Neural progenitor cell (in vitro differentiated cells): ENCODE data around the gene PCCA. TPM values are rescaled to one million over a fixed set of nuclear protein-coding genes. Genes with fewer than 3 reads are reported as not detected.

Source experiments
- DNase-seq: peaks from one replicate; pipeline ENCODE4 v3.0.0-alpha.2; 2016; ENCODE audit warnings: low spot score
- H2AFZ ChIP-seq: fragments of 200-600 bp; sonication (generic); replicated peaks from 2 replicates; pipeline ENCODE4 v1.6.1; 2016; ENCODE audit warnings: antibody characterized with exemption
- H3F3A ChIP-seq: fragments of 200-600 bp; sonication (generic); 2 replicates; pipeline ENCODE4 v1.6.1; 2016; ENCODE audit warnings: antibody characterized with exemption, low read depth
- H3K27ac ChIP-seq: fragments of 200-600 bp; sonication (generic); 2 replicates; pipeline ENCODE4 v1.5.1; 2016; ENCODE audit warnings: mild to moderate bottlenecking
- H3K27me3 ChIP-seq: fragments of 200-600 bp; sonication (generic); 2 replicates; pipeline ENCODE4 v1.6.1; 2016; ENCODE audit warnings: mild to moderate bottlenecking, moderate library complexity
- H3K36me3 ChIP-seq: fragments of 200-600 bp; sonication (generic); 2 replicates; pipeline ENCODE4 v1.5.1; 2016
- H3K4me1 ChIP-seq: fragments of 200-600 bp; sonication (generic); 2 replicates; pipeline ENCODE4 v1.6.1; 2016; ENCODE audit warnings: mixed run types
- H3K4me2 ChIP-seq: fragments of 200-600 bp; sonication (generic); 2 replicates; pipeline ENCODE4 v1.6.1; 2016
- H3K4me3 ChIP-seq: fragments of 200-600 bp; sonication (generic); 2 replicates; pipeline ENCODE4 v1.5.1; 2016
- H3K79me2 ChIP-seq: fragments of 200-600 bp; sonication (generic); 2 replicates; pipeline ENCODE4 v1.6.1; 2016; ENCODE audit warnings: low read depth
- H3K9ac ChIP-seq: fragments of 200-600 bp; sonication (generic); 2 replicates; pipeline ENCODE4 v1.6.1; 2016
- H3K9me3 ChIP-seq: fragments of 200-600 bp; sonication (generic); 2 replicates; pipeline ENCODE4 v1.5.1; 2016; ENCODE audit warnings: low read depth
- H4K20me1 ChIP-seq: fragments of 200-600 bp; sonication (generic); 2 replicates; pipeline ENCODE4 v1.6.1; 2016; ENCODE audit warnings: low read depth
- H3K27ac Mint-ChIP-seq: 3 replicates; pipeline ENCODE4 v1.8.0; 2021; ENCODE audit warnings: mixed read lengths
- H3K27me3 Mint-ChIP-seq: 2 replicates; pipeline ENCODE4 v1.8.0; 2022; ENCODE audit warnings: low read depth, mild to moderate bottlenecking, inconsistent platforms, moderate library complexity, mixed read lengths; ENCODE audit not compliant: insufficient read depth
- H3K36me3 Mint-ChIP-seq: 3 replicates; pipeline ENCODE4 v1.8.0; 2021; ENCODE audit warnings: mixed read lengths
- H3K4me1 Mint-ChIP-seq: 3 replicates; pipeline ENCODE4 v1.8.0; 2021; ENCODE audit warnings: mixed read lengths
- H3K4me3 Mint-ChIP-seq: 3 replicates; pipeline ENCODE4 v1.8.0; 2021; ENCODE audit warnings: mild to moderate bottlenecking, moderate library complexity, mixed read lengths
- H3K9me3 Mint-ChIP-seq: 3 replicates; pipeline ENCODE4 v1.8.0; 2020; ENCODE audit warnings: mixed read lengths
- EZH2 ChIP-seq: fragments of 200-600 bp; sonication (generic); IDR thresholded peaks from 2 replicates; pipeline ENCODE4 v1.6.1; 2017; ENCODE audit warnings: antibody characterized with exemption, mild to moderate bottlenecking, moderate library complexity
- EZH2phosphoT487 ChIP-seq: fragments of 200-600 bp; sonication (generic); IDR thresholded peaks from 2 replicates; pipeline ENCODE4 v1.6.1; 2017; ENCODE audit warnings: antibody characterized with exemption
- total RNA-seq: library from RNA; depleted of rRNA; stranded (reverse); fragments of >200 nt; gene quantifications from 2 replicates; pipeline ENCODE4 v1.2.3, GENCODE V29; 2015; ENCODE audit warnings: low replicate concordance
- TF ChIP-seq, protein P1 (sequence below): fragments of 200-600 bp; sonication (generic); IDR thresholded peaks from 2 replicates; pipeline ENCODE4 v1.5.1; 2017; ENCODE audit warnings: antibody characterized with exemption, mild to moderate bottlenecking

The PCCA gene
- total RNA-seq, 1 donor from 2014 or later, result 60.6 TPM

DNA sequence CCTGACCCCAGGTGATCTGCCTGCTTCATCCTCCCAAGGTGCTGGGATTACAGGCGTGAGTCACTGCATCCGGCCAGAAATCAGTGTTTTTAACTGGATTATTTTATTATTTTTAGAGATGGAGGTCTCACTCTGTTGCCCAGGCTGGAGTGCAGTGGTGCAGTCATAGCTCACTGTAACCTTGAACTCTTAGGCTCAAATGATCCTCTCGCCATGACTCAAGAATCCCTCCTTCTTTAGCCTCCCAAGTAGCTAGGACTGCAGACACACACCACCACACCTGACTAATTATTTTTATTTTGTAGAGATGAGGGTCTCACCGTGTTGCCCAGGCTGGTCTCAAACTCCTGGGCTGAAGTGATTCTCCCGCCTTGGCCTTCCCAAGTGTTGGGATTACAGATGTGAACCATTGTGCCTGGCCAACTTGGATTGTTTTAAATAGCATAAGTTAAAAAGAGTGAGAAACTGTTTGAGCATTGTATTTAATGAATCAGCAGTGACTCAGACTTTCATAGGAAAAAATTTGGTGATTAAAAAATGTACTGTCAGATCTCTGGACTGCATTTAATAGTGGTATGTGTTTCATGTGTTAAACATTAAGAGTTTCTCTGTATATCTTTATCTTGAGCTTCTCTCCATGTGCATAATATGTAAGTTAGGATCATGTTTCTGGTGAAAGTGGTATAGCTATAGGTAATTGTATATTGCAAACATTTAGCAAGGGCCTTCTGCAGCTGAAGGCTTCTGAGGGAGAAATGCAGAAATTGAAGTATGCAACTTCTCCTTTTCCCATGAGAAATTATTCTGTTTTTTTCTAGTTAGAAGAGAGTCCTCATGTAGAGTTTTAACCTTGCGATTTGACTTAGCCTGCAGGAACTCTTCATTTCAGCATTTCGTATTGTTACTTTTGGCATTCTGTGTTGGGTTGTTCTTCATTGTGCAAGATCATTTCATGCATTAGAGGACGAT, 121.2 kb downstream of the PCCA start:
- Histone ChIP-seq H3K36me3 (peaks cover 3% of the 10 kb centered on the region), H3K9me3 (no peaks in the 10 kb centered on the region), H3K79me2 (no peaks in the 10 kb centered on the region), H3F3A (no peaks in the 10 kb centered on the region), H3K4me3 (no peak overlapping the region), H3K9ac (no peak overlapping the region), H3K4me1 (no peaks in the 10 kb centered on the region), H2AFZ (no peak overlapping the region), H3K27me3 (no peaks in the 10 kb centered on the region), H3K27ac (no peak overlapping the region), H3K4me2 (no peak overlapping the region), H4K20me1 (no peaks in the 10 kb centered on the region)
- TF ChIP-seq EZH2 (no peak), EZH2phosphoT487 (no peak)
- TF ChIP-seq, protein P1, sequence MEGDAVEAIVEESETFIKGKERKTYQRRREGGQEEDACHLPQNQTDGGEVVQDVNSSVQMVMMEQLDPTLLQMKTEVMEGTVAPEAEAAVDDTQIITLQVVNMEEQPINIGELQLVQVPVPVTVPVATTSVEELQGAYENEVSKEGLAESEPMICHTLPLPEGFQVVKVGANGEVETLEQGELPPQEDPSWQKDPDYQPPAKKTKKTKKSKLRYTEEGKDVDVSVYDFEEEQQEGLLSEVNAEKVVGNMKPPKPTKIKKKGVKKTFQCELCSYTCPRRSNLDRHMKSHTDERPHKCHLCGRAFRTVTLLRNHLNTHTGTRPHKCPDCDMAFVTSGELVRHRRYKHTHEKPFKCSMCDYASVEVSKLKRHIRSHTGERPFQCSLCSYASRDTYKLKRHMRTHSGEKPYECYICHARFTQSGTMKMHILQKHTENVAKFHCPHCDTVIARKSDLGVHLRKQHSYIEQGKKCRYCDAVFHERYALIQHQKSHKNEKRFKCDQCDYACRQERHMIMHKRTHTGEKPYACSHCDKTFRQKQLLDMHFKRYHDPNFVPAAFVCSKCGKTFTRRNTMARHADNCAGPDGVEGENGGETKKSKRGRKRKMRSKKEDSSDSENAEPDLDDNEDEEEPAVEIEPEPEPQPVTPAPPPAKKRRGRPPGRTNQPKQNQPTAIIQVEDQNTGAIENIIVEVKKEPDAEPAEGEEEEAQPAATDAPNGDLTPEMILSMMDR, result no peak
- no peak overlapping the region for H3K4me3 Mint-ChIP-seq
- H3K9me3 Mint-ChIP-seq, result peaks cover 14% of the 10 kb centered on the region
- H3K27ac Mint-ChIP-seq, result no peak overlapping the region
- no peaks in the 10 kb centered on the region for H3K4me1 Mint-ChIP-seq
- no peak for DNase-seq
- peaks cover 40% of the 10 kb centered on the region for H3K36me3 Mint-ChIP-seq
- peaks cover 2% of the 10 kb centered on the region for H3K27me3 Mint-ChIP-seq

GRCh38 chr13:100211016-100211710, 122.3 kb downstream of the PCCA start:
- H3K27ac ChIP-seq, result no peak overlapping the region
- no peaks in the 10 kb centered on the region for H3K27me3 ChIP-seq
- H2AFZ ChIP-seq, result no peak overlapping the region
- Mint-ChIP-seq H3K9me3 (peaks cover 14% of the 10 kb centered on the region), H3K4me1 (no peaks in the 10 kb centered on the region), H3K36me3 (peaks cover 41% of the 10 kb centered on the region), H3K4me3 (no peak overlapping the region), H3K27ac (no peak overlapping the region), H3K27me3 (peaks cover 2% of the 10 kb centered on the region)
- H3K36me3 ChIP-seq, result peaks cover 3% of the 10 kb centered on the region
- H3F3A ChIP-seq, result no peaks in the 10 kb centered on the region
- H3K9me3 ChIP-seq, result no peaks in the 10 kb centered on the region
- H3K4me3 ChIP-seq, result no peak overlapping the region
- no peak overlapping the region for H3K4me2 ChIP-seq
- H4K20me1 ChIP-seq, result no peaks in the 10 kb centered on the region
- DNase-seq, result no peak
- no peaks in the 10 kb centered on the region for H3K4me1 ChIP-seq
- TF ChIP-seq EZH2, result no peak
- TF ChIP-seq EZH2phosphoT487, result no peak
- TF ChIP-seq, protein P1, result no peak
- H3K79me2 ChIP-seq, result no peaks in the 10 kb centered on the region
- H3K9ac ChIP-seq, result no peak overlapping the region

- no peaks in the 10 kb centered on the region for H4K20me1 ChIP-seq
- no peaks in the 10 kb centered on the region for H3K9me3 ChIP-seq
- H2AFZ ChIP-seq, result no peak overlapping the region
- no peaks in the 10 kb centered on the region for H3K79me2 ChIP-seq
- H3F3A ChIP-seq, result no peaks in the 10 kb centered on the region
- no peak overlapping the region for H3K27ac ChIP-seq
- H3K36me3 ChIP-seq, result peaks cover 3% of the 10 kb centered on the region
- Mint-ChIP-seq H3K36me3 (peaks cover 41% of the 10 kb centered on the region), H3K9me3 (peaks cover 14% of the 10 kb centered on the region), H3K4me3 (no peak overlapping the region), H3K4me1 (no peaks in the 10 kb centered on the region), H3K27me3 (peaks cover 2% of the 10 kb centered on the region), H3K27ac (no peak overlapping the region)
- no peaks in the 10 kb centered on the region for H3K27me3 ChIP-seq
- no peak overlapping the region for H3K4me3 ChIP-seq
- H3K4me2 ChIP-seq, result no peak overlapping the region
- TF ChIP-seq EZH2, result no peak
- TF ChIP-seq, protein P1, result no peak
- TF ChIP-seq EZH2phosphoT487, result no peak
- no peaks in the 10 kb centered on the region for H3K4me1 ChIP-seq
- no peak overlapping the region for H3K9ac ChIP-seq
- no peak for DNase-seq
Observed at GRCh38 chr13:100212904-100213553, 124.1 kb downstream of the PCCA start.
